ENCODE data around the gene KIF1A.

KIF1A gene

DNA sequence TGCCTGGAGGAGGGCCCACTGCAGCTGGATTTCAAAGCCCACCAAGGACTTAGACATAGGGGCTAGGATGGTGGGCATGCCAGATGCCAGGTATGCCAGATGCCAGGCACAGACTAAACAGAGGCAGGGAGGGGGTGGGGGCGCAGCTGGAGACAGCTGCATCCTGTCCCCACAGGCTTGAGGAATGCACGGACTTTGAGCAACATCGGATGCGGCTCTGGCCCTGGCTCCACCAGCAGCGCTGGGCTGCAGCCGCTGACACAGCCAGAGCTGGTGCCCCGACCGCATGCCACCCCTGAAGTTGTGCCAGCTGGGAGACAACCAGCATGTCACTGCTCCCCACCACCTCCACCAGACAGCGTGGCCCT, 88.9 kb downstream of the KIF1A start:
- no peak for DNase-seq

DNA sequence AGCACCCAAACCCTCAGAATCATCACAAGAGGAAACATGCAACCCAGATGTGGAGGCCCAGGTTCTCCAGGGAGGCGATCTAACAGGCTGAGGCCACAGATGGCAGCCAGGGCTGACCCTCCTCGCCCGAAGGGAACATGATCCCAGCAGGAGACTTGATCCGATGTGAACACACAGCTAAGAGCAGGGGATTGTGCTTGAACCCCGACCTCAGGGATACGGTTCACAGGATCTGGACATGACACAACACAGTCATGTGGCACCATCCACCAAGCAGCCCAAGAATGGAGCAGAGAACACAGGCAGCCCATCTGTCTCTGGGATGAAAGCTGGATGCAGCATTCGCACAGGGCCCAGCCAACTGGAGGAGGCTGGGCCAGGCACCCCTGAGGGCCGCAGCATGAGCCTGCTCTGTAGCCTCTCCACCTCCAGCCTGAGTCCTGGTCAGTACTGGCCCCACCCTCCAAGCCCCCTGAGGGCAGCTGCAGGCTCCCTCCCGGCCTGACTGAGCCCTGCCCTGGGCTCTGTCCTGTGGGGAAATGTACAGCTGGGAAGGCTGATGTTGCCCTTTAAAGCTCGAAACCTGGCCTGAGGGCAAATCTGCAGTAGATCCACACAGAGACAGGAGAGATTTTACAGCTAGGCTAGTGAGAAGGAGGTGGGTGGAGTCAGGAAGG, 89.4 kb downstream of the KIF1A start:
- no peak for DNase-seq

DNA sequence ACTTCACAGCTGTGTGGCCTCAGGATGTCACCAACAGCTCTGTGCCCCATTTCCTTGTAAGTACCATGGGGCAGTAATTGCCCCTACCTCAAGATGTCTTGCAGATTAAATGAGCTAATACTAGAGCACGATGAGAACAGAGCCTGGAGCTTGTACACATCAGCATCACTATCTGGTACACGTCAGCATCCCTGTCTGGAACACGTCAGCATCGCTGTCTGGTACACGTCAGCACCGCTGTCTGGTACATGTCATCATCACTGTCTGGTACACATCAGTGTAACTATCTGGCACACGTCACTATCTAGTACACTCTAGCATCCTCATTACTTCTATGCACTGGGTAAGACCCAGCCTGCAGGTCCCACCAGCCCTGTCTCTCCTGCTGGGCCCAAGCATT, 91.2 kb downstream of the KIF1A start:
- DNase-seq, result no peak

DNA sequence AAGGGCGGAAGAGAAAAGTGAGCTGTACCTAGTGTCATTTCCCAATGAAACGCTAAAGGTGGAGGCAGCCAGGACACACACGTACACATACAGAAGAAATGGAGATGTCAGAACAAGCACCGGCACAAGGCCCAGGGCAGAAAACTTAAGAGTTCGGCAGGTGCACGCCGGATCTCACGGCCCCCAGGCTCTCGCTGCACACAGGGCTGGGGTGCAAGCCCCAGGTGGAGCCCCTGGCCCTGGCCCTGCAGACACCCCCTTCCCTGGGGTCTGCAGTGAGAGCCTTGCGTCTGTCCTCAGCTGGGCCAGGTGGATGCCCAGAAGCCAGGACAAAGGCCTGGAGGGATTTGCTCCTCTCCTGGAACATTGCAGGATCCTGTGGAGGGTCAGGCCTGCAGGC, 91.7 kb downstream of the KIF1A start:
- DNase-seq, result no peak

DNA sequence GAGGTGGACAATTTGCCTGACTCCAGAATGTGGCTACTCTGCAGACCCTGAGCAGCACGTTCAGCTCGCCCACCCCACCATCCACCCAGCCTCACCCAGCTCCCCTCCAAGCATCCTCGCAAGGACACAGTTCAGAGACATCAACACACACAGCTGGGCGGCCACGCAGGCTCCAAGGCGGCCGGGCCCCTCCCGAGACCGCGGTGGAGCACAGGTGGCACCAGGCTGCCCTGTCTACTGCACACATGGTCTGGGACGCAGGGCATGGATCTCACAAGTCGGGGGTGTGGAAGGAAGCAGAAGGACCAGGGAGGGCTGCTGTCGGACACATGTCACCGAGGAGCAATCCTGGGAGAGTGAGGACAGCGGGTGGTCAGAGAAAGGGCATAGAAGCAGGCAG, 92.1 kb downstream of the KIF1A start:
- DNase-seq, result no peak

DNA sequence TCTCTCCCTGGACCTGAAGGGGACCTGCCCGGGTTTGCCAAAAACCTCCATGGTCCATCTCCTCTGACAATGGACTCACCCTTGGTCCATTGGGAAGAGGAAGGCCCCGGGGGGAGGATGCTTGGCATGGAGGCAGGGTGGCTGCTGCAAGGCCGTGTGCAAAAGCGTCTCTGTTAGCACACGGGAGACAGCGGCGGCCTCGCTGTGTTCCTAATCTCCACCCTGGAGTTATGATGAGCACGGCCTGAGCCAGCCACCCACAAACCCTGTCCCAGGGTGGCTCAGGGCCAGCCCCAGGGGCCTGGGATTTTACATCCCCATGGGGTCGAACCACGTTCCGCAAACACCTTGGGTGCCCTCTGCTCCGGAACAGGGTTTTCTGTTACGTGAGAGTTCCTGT, 92.6 kb downstream of the KIF1A start:
- no peak for DNase-seq

DNA sequence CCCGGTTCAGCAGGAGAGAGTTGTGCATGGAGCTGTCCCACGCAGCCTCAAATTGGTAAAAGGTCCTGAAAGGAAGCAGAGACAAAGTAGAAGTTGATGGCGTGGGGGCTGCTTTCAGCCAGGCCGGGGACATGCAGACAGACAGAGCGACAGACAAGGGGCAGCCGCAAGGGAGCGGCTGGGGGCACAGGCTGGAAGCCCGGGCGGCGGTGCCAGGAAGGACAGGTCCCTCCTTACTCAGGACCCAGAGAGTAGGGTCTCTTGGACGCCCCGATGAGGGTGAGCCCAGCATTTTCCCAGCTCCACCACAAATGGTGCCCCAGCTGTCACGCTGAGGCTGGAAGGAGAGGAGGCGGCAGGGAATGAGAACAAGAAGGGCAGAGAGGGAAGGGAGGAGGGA, 93.1 kb downstream of the KIF1A start:
- no peak for DNase-seq

DNA sequence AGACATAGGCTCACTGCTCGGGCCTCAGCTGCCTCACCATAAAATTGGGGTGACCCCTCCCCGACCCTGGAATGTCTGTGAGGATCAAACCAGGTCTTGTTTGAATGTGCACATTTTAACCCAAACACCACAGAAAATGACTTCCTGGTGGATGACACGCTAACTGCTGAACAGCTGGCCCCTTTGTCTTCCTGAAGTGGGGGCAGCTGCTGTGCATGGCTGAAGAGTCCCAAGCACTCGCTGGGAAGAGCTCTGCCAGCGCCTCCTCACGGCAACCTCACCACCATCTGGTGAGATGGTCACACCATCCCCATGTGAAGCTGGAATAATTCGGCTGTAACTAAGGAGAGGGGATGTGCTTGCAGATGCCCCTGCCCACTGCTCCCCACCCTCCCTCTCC, 94.3 kb downstream of the KIF1A start:
- DNase-seq, result no peak

DNA sequence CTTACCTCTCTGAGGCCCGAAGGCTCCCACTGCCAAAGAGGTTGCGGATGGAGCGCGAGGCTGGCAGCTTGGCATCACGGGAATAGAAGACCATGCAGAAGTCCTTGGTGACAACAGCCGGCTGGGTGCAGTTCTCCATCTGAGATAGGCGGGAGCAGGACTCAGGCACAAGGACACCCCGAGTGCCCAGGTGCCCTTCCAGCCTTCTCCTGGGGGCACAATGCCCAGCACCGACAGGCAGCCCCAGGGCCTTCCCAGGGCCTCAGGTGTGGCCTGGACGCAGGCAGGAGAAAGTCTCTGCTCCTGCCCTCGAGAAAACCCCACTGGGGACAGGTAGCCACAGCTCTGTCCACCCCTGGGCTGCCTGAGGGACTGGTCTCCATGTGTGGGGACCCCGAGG, 94.8 kb downstream of the KIF1A start:
- no peak for DNase-seq

DNA sequence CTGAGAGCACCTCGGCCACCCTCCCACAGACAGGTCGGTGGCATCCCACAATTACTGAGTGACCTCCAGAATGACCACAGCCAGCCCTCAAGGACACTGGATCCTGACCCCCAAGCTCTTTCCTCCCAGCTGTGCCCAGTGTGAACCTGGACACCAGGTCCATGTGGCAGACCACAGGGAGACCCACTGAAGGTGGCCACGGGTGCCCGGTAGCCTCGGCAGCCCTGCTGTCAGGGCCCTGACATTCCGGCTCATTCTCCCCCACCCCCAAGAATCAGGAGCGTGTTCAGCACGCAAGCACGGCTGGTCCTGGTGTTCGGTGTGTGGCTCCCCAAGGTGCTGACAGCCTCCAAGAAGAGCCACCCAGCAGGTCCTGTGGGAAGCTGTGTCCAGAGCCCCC, 95.6 kb downstream of the KIF1A start:
- no peak for DNase-seq

DNA sequence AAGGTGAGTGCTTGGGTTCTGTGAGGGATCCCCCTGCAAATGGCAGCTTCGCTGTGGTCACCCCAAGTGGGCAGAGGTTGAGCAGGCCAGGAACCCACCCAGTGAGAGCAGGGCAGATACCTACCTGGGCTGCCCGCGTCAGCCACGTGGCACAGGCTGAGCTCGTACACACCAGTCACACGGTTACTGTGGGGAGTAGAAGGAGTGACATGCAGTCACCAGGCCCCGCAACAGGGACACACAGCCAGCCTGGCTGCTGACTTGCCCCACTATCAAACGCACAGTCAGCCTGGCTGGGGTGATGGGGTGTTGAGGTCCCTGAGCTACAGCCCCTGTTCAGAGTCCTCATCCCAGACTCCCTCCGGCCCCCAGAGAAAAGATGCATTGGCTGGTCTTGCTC, 96.2 kb downstream of the KIF1A start:
- DNase-seq, result no peak

DNA sequence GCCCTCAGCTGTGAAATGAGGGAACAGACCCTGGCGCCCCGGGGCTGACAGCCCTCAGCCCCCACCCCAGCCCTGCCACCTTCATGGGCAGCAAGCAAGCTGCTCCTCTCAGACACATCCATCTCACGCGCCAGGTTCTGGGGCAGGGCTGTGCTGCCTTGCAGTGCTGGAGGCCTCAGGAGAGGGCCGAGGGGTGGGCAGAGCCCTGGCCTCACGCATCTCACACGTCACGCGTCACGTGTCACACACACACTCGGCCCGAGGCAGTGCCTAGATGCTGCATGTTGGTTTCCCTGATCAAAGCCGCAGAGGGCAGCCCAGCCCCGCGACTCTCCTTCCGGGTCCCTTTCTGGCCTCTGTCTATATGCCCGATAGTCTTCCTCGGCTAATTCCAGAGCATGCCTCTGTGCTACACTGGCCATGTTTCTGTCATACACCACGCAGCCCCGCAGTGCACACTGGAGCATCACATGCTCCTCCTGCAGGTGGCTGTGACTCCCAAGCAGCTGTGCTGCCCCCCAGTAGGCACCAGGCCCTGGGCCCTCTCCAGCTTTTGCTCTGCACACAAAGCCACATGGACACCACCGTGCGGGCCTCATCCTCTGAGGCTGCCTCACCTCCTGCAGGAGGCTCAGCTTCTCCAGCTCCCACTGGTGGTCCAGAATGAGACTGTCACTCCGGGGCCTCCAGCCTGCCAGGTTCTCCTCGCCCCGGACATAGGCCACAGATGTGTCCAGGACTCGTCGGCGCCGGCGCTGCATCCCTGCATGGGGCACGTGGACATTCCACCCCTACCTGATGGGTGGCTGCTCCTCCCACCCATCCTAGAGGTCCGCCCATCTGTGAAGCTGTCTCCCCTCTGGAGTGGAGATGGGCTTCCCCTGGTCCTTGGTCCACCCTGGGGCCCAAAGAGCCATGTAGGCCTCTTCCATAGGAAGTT, 97.0 kb downstream of the KIF1A start:
- no peak for DNase-seq

DNA sequence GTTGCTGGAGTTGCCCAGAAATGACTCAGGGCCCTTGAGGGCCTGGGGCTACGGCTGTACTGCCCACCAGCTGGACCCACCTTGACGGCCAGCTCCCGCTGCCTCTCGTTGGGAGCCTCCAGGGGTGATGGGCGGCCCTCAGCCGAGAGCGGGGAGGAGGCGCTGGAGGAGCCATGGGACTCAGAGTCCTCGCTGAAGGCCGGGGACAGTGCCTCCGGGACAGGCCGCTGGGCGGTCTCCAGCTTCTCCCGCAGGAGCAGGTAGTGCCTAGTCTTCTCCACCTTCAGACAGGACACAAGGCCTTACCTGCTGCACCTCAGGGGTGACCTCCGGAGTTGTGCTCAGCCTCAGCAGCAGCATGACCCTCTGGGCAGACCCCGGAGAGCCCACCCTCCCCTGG, 97.6 kb downstream of the KIF1A start:
- no peak for DNase-seq

DNA sequence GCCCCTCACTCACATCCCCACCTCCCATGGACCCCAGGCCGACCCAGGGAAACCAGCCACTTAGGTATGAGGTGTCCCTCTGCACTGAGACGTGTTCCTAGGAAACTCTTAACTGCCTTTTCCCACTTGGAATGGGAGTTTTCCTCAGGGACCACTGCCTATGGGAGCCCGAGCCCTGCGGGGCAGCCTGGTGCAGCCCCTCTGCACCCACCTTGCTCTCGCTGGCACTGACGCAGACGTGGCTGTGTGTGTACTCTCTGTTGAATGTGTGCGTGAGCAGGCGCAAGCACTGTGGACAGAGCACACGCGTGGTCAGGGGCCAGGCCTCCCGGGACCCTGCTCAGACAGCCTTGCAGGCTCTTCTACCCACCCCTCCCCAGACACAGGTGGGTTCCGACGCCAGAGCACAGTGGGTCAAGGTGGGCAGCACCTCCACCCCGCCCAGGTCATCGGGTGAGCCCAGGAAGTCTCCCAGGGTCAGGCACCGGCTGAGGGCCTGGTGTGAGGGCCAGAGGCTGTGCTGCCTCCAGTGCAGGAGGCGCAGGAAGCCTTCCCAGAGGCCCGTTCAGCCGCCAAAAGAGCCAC, 98.3 kb downstream of the KIF1A start:
- no peak for DNase-seq

DNA sequence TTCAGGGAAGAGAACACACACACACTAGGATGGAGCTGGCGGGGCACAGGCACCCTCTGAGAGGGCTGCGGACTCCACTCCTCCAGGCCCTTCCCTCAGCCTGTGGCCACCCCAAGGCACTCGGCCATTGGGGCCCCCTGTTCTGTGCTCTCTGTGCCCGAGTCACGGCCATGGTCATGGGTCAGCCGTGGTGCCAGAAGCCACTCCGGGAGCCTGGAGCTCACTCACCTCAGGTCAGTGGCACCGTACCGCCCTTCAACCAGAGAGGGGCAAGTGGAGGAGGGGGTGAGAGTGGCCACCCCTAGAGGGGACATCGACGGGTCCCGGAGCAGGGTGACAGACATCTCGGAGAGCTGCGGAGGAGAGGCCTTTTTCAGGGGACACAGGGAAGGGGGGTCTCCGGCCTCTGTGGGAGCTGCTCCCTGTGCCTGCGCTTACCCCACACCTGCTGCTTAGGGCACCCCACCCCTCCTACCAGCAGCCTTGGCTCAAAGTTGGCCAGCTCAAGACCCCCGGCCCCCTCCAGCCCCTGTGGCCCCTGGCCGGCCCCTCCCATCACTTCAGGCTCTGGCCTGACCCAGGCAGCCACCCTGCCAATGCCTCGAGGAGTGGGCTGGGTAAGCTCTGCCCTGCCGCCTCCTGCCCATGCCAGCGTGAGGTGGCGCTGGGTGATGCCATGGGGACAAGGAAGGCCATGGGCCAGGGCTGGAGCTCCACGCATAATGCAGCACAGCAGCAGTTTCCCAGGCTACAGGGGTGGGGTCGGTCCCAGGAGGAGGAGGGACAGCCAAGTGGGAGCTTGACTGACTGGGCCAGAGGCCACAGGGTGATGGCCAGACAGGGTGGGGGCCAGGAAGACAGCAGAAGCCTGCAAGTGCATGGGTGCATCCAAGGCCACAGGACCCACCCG, 99.1 kb downstream of the KIF1A start:
- DNase-seq, result no peak

DNA sequence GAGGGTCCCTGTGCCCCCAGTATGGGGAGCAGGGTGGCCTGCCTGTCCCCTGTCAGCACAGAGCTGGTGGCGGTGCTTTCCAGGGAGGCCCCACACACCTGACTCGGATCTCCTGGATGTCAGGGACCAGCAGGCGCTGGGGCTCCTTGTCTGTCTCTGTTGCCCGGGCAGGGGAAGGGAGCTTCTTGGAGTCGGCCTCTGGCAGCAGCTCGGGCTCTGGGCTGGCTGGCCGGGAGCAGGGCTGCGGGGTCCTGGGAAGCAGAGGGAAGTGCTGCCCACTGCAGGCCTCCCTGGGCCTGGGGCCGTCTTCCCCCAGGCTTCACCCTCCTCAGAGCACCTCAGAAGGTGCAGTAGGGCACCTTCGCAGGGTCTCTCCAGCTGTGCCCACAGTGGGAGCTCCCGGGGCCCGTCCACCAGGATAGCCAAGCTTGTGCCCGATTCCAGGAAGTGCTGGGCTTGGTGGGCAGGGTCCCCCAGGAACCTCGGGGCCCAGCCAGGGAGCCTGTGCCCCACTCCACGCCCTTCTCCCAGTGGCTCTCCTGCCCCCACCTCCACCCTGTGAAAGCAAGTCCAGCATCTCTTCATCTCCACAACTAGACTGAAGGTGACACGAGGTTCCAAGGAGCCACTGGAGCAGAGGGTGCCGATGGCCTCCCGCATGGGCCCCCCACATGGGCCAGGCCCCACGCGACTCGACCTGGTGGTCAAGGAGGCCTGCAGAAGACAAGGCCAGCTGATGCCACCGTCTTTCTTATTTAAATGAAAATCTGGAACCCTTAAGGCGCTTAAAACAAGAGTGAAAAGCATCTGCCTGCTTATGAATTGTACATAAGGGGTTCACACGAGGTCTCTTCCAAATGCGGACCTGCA, 100.1 kb downstream of the KIF1A start:
- no peak for DNase-seq

DNA sequence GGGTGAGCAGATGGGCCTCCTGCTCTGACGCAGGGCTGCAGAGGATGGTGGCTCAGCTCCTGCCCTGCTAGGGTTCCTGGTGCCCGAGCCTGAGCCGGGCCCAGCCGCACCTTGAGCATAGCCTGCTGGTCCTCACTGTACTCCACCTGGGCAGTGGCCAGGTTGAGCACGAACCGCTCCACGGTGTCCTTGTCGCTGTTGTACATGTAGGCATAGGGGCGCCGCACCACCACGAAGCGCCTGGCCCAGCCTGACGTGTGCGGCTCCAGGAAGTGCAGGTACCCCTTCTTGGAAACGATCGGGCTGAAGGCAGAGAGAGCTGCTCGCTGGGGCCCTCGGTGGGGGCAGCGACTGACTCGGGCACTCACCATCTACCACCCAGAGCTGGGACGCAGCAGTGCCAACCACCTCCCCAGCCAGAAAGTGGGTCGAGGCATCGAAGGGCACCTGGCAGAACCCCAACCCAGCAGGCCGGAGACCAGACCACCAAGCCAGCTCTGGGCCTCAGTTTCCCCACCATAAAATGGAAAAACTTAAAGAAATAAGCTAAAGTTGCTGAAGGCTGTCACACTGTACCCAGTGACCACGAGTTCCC, 101.0 kb downstream of the KIF1A start:
- no peak for DNase-seq

DNA sequence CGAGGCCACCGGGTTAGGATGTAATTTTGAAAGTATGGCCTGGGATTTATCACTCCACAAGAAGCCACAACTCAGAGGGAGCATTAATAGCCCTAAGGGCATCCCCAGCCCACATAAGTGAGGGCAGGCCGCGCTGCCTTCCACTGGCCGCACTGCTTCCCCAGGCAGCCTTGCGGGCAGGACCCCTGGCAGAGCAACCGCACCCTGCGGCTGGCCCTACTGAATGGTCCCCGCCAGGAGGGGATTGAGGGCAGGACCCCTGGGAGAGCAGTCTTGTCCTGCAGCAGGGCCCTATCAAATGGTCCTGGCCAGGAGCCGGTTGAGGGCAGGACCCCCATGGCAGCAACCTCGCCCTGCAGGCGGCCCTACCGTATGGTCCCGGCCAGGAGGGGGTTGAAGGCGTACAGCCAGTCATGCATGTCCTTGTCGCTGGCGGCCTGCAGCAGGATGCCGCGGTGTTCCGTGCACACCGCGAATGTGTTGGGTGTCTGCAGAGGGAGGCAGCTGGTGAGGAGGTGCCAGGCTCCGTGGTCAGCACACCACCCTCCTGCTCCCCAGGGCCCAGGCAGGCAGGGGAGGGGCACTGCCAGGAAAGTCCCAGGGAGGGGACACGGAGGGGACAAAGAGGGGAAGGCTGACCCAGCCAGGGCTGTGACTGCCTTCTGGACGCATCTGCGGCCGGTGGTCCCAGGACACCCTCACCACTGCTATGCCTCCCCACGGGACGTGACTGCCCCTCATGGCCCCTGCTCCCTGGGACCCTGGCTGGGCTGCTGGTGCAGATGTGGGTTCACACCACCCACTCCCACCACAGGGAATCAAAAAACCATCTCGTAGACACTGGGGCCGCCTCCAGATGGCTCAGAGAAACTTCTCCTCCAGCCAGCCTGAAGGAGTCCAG, 102.1 kb downstream of the KIF1A start:
- DNase-seq, result no peak

DNA sequence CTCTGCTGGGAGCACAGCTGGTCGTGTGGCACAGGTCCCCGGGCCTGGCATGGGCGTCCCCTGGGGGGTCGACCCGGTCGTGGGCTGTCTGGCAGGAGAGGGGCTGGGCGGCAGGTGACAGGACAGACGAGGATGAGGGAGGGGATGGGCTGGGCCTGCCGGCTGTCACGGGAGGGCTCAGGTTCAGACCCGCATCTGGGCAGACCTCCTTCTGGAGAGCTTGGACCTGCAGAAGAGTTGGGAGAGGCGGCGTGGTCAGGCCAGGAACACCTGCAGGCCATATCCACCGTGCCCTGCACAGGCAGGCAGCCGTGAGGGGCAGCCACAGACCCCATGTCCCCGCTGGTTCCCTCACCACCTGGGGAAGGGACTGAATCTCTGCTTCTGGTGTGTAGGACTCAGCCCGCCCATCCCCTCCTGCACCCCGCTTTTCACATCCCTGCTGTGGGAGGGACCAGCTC, 102.8 kb downstream of the KIF1A start:
- DNase-seq, result no peak

DNA sequence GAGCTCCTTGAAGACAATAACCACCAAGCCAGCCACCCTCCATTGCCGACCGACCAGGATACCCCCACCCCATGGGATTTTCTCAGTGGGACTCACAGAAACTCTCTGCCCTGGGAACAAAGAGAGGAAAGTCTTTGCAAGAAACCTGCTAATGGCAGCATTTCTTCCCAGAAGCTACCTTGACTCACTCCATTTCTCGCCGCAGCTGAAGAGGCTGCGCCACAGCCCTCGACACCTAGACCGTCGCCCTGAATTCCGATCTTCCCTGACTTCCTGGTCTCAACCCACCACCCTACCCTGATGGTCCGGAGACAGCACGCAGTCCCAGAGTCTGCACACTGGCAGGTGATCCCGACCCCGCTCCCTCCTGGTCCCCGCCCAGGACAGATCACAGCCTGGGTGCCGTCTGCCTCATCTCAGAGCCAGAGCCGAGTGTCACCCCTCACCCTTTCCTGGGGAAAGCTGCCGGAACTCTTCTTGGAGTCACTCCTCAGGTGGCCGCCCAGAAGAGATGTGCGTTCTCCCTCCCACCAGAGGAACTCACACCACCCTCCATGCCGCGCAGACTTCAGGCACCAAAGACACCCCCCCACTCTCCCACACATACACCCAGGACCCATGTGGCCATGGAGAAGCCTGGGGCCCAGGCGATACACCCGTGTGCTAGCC, 103.8 kb downstream of the KIF1A start:
- DNase-seq, result no peak

All from effector CD4-positive, alpha-beta T cell (primary cell).